MM.1S (cell line): ENCODE data around the gene ADGRD1.

ENCODE experiments used
- DNase-seq: peaks from one replicate; pipeline ENCODE4 v3.0.0-alpha.2; 2015
- H2AFZ ChIP-seq: fragments of 300-600 bp; sonication (generic); 2 replicates; pipeline ENCODE4 v1.6.0; 2016; ENCODE audit warnings: antibody characterized with exemption, low read length
- H3F3A ChIP-seq: fragments of 300-600 bp; sonication (generic); 2 replicates; pipeline ENCODE4 v1.6.1; 2016; ENCODE audit warnings: mild to moderate bottlenecking, antibody characterized with exemption, low read length, moderate library complexity, mixed read lengths; ENCODE audit not compliant: insufficient read depth
- H3K27ac ChIP-seq: fragments of 300-600 bp; sonication (generic); 2 replicates; pipeline ENCODE4 v1.5.1; 2016; ENCODE audit warnings: mild to moderate bottlenecking, low read length
- H3K27me3 ChIP-seq: fragments of 300-600 bp; sonication (generic); replicated peaks from 2 replicates; pipeline ENCODE4 v1.6.0; 2016; ENCODE audit warnings: low read length; ENCODE audit not compliant: insufficient read depth
- H3K36me3 ChIP-seq: fragments of 300-600 bp; sonication (generic); replicated peaks from 2 replicates; pipeline ENCODE4 v1.6.1; 2016; ENCODE audit warnings: mild to moderate bottlenecking, low read length, mixed read lengths; ENCODE audit not compliant: insufficient read depth
- H3K4me1 ChIP-seq: fragments of 300-600 bp; sonication (generic); 2 replicates; pipeline ENCODE4 v1.6.1; 2016; ENCODE audit warnings: low read length, mixed read lengths
- H3K4me2 ChIP-seq: fragments of 300-600 bp; sonication (generic); 2 replicates; pipeline ENCODE4 v1.6.0; 2016; ENCODE audit warnings: low read depth, low read length
- H3K4me3 ChIP-seq: fragments of 300-600 bp; sonication (generic); 2 replicates; pipeline ENCODE4 v1.5.1; 2016; ENCODE audit warnings: low read length, mixed read lengths
- H3K79me2 ChIP-seq: fragments of 300-600 bp; sonication (generic); 2 replicates; pipeline ENCODE4 v1.6.1; 2016; ENCODE audit warnings: mixed run types, low read length, mixed read lengths
- H3K9ac ChIP-seq: fragments of 300-600 bp; sonication (generic); 2 replicates; pipeline ENCODE4 v1.6.1; 2016; ENCODE audit warnings: low read length, mixed read lengths
- H3K9me2 ChIP-seq: fragments of 300-600 bp; sonication (generic); replicated peaks from 2 replicates; pipeline ENCODE4 v1.6.1; 2016; ENCODE audit warnings: mild to moderate bottlenecking, low read length, mixed read lengths; ENCODE audit not compliant: insufficient read depth
- H3K9me3 ChIP-seq: fragments of 300-600 bp; sonication (generic); replicated peaks from 2 replicates; pipeline ENCODE4 v1.6.1; 2016; ENCODE audit warnings: mild to moderate bottlenecking, low read length, mixed read lengths; ENCODE audit not compliant: insufficient read depth
- H4K20me1 ChIP-seq: fragments of 300-600 bp; sonication (generic); 2 replicates; pipeline ENCODE4 v1.6.1; 2016; ENCODE audit warnings: mild to moderate bottlenecking, low read length, moderate library complexity, mixed read lengths; ENCODE audit not compliant: insufficient read depth
- EZH2 ChIP-seq: fragments of 300-600 bp; sonication (generic); optimal IDR thresholded peaks from 2 replicates; pipeline ENCODE3; 2017; ENCODE audit warnings: low read depth, mild to moderate bottlenecking, antibody characterized with exemption, low read length, mixed read lengths
- EZH2phosphoT487 ChIP-seq: fragments of 300-600 bp; sonication (generic); IDR thresholded peaks from 2 replicates; pipeline ENCODE4 v1.6.1; 2018; ENCODE audit warnings: antibody characterized with exemption, low read length
- TF ChIP-seq, protein P1 (sequence below): fragments of 300-600 bp; sonication (generic); IDR thresholded peaks from 2 replicates; pipeline ENCODE4 v1.5.1; 2016; ENCODE audit warnings: antibody characterized with exemption, low read length, mixed read lengths

Gene ADGRD1

GRCh38 chr12:131082290-131083194 is 128.8 kb downstream of the ADGRD1 start:
- Histone ChIP-seq H3K4me3 (no peak overlapping the region), H3K27me3 (peaks cover 15% of the 10 kb centered on the region), H3K9me2 (no peaks in the 10 kb centered on the region), H3F3A (no peaks in the 10 kb centered on the region), H3K4me1 (no peaks in the 10 kb centered on the region), H3K9me3 (no peaks in the 10 kb centered on the region), H3K36me3 (no peaks in the 10 kb centered on the region), H4K20me1 (no peaks in the 10 kb centered on the region), H2AFZ (no peak overlapping the region), H3K9ac (no peak overlapping the region), H3K79me2 (no peaks in the 10 kb centered on the region), H3K4me2 (no peak overlapping the region), H3K27ac (no peak overlapping the region)
- DNase-seq = no peak
- TF ChIP-seq, protein P1, sequence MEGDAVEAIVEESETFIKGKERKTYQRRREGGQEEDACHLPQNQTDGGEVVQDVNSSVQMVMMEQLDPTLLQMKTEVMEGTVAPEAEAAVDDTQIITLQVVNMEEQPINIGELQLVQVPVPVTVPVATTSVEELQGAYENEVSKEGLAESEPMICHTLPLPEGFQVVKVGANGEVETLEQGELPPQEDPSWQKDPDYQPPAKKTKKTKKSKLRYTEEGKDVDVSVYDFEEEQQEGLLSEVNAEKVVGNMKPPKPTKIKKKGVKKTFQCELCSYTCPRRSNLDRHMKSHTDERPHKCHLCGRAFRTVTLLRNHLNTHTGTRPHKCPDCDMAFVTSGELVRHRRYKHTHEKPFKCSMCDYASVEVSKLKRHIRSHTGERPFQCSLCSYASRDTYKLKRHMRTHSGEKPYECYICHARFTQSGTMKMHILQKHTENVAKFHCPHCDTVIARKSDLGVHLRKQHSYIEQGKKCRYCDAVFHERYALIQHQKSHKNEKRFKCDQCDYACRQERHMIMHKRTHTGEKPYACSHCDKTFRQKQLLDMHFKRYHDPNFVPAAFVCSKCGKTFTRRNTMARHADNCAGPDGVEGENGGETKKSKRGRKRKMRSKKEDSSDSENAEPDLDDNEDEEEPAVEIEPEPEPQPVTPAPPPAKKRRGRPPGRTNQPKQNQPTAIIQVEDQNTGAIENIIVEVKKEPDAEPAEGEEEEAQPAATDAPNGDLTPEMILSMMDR = no peak
- TF ChIP-seq EZH2 = no peak
- TF ChIP-seq EZH2phosphoT487 = no peak

GRCh38 chr12:131084341-131085011 is 130.8 kb downstream of the ADGRD1 start:
- no peak overlapping the region for H3K9ac ChIP-seq
- H3K36me3 ChIP-seq = no peaks in the 10 kb centered on the region
- no peaks in the 10 kb centered on the region for H3K9me2 ChIP-seq
- no peak overlapping the region for H3K4me2 ChIP-seq
- no peaks in the 10 kb centered on the region for H3K9me3 ChIP-seq
- no peak overlapping the region for H3K4me3 ChIP-seq
- peaks cover 7% of the 10 kb centered on the region for H3K27me3 ChIP-seq
- no peak overlapping the region for H3K27ac ChIP-seq
- TF ChIP-seq EZH2phosphoT487 (no peak), EZH2 (no peak)
- TF ChIP-seq, protein P1 = no peak
- no peaks in the 10 kb centered on the region for H4K20me1 ChIP-seq
- no peaks in the 10 kb centered on the region for H3K4me1 ChIP-seq
- no peak overlapping the region for H2AFZ ChIP-seq
- no peaks in the 10 kb centered on the region for H3F3A ChIP-seq
- DNase-seq = no peak
- H3K79me2 ChIP-seq = no peaks in the 10 kb centered on the region

DNA sequence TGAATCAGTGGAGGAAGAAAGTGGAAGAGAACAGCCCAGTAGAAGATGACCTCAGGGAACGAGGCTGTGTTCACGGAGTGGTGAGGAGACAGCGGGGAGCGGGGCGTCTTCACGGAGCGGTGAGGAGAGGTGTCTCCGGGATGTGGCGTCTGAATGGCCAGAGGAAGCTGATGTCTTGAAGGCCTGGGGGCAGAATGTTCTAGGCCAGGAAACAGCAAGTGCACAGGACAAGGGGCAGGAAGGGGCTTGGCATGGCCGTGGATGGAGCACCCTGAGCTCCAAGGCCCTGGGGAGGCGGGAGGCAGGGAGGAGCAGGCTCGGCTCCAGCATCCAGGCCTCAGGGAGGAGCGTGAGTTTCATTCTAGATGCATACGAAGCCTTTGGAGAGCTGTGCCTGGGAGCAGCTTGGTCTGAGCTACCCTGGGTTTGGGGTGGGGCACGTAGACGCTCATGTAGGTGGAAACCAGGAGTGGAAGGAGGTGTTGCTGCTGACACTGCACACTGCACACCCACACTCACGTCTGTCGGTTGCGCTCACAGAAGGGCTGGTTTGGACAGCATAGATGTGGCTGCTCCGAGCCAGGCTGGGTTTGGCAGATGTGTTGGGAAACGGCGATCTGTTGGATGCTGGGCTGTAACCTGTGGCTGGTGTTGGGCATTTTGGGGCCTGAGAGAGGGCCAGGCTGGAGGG is 131.6 kb downstream of the ADGRD1 start:
- Histone ChIP-seq H3K27ac (no peak overlapping the region), H3K27me3 (no peaks in the 10 kb centered on the region; the same call in 1 of the 2 replicates), H3K4me1 (no peaks in the 10 kb centered on the region), H3K36me3 (no peaks in the 10 kb centered on the region), H3K4me3 (no peak overlapping the region), H3F3A (no peaks in the 10 kb centered on the region), H2AFZ (no peak overlapping the region), H3K9me2 (no peaks in the 10 kb centered on the region), H3K9me3 (no peaks in the 10 kb centered on the region), H4K20me1 (no peaks in the 10 kb centered on the region), H3K4me2 (no peak overlapping the region), H3K9ac (no peak overlapping the region), H3K79me2 (no peaks in the 10 kb centered on the region)
- no peak for DNase-seq
- TF ChIP-seq EZH2phosphoT487 (no peak), EZH2 (no peak)
- TF ChIP-seq, protein P1 = no peak
